GM08714 (cell line): Measurements from ENCODE around the gene NUMA1.

Source experiments
- H3K4me3 ChIP-seq: fragments of 200-500 bp; sonication (Bioruptor generic); 2 replicates; pipeline ENCODE4 v1.5.1; 2014; ENCODE audit warnings: mild to moderate bottlenecking, low read length, inconsistent platforms
- ZNF274 ChIP-seq: IDR thresholded peaks from 2 replicates; pipeline ENCODE4 v1.6.1; 2012; ENCODE audit warnings: mild to moderate bottlenecking, low read depth, low read length

Gene NUMA1

GRCh38 chr11:71999362-71999761, 81.0 kb downstream of the NUMA1 start:
- H3K4me3 ChIP-seq, result no peak overlapping the region
- TF ChIP-seq ZNF274, result no peak

DNA sequence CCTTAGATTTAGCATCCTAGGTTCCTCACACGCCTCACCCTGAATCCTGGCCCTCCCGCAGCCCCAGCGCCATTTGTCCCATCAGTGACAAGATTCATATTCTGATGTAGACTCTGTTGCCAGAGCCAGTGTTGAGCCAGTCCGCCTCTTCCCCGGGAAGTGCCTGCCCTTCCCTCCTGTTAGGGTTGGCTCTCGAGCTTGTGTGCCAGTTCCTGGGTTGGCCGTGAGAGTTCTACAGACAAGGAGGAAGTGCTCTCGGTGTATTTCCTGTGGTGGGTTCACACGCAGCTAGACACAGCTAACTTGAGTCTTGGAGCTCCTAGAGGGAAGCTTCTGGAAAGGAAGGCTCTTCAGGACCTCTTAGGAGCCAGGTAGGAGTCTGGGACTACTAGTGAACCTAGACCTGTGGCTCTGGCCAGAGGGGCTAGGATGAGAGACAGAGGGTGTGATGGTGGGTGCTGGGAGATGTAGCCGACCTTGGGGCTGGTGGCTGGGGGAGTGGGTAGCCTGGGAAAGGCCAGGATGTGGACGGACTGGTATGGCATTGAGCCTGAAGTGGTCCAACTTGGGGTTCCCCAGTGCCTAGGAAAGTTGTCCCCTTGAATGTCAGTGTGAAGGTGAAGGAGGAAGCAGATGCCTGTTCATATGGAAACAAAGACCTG, 81.6 kb downstream of the NUMA1 start, which contains the start of gene IL18BP:
TSS of gene IL18BP (plus strand) at position 261 of the 662 bp plus-strand sequence. CDS start 1,076 bp downstream, outside the sequence.
- H3K4me3 ChIP-seq, result no peak within 1 kb of the TSS
- no peak for TF ChIP-seq ZNF274

- TF ChIP-seq ZNF274, result no peak
- no peak overlapping the region for H3K4me3 ChIP-seq
Measured at GRCh38 chr11:71998061-71998460, 82.3 kb downstream of the NUMA1 start.

DNA sequence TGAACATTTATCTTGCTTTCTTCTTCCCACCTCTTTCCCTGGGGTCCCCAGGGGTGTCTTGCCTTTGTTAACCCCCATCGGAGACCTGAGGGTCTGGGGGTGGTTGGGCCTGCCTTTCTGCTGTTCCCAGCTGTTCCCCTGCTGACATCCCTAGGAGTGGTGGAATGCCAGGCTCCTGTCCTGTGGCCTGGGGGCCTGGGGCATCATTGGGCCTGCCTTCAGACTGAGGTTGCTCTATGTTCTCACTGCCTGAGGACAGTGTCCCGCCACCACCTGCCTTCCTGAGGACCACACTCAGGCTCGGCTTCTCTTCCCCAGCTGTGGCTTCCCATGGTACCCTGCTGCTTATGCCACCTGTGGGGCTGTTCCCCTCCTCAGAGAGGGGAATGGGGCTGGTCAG, 82.7 kb downstream of the NUMA1 start:
- no peak overlapping the region for H3K4me3 ChIP-seq
- no peak for TF ChIP-seq ZNF274

DNA sequence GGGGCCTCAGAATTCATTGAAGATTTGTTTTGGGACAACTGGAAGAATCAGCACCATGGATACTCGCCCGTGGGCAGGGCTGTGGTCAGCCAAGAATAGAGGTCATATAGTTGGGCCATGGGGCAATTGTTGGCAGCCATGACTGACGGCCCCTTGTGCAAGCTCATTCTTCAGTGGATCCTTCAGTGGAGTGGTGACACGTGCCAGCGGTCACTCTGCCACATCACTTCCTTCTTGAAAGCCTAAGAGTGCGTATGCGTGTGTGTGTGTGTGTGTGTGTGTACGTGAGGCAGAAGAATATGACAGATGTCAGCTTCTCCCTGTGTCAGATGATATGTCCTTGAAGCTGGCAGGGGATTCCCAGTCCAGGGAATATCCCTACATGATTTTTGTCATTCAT, 83.4 kb downstream of the NUMA1 start:
- H3K4me3 ChIP-seq, result no peak overlapping the region
- TF ChIP-seq ZNF274, result no peak

DNA sequence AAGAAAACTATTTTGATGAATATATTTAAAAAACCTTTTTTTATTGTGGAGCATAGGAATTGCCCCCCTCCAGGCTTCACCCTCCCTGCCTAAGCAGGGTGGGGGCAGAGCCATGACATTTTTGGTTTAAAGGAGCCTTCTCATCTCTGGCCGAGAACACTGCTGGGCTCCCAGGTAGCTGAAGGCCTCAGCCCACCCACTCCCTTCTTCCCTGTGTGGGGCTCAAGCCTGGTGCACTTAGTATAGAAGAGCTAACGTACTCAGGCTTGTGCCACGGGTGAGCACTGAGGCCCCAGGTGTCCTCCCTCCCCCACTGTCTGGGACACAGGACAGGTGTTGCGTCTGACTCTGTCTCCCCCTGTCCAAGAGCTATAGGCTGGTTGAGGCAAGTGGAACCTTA, 83.8 kb downstream of the NUMA1 start:
- H3K4me3 ChIP-seq, result no peak overlapping the region
- no peak for TF ChIP-seq ZNF274

- no peak overlapping the region for H3K4me3 ChIP-seq
- no peak for TF ChIP-seq ZNF274
Measured at GRCh38 chr11:71995726-71996291, 84.5 kb downstream of the NUMA1 start.

DNA sequence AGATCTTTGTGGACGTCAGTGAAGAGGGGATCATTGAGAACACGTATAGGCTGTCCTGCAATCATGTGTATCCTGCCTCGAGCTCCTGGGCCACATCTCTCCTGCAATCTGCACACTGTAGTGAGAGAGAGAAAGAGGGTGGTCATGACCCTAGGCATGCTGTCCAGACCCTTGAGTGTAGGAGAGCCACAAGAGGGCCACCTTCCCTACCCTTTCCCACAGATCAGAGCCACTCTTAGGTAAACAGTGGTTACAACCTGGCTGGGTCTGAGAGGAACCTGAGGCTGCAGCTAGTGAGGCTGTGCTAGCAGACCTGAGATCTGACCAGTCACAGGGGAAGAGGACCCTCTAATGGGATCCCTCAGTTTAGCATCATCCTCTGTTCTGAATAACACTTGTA, 85.6 kb downstream of the NUMA1 start:
- no peak for TF ChIP-seq ZNF274
- no peak overlapping the region for H3K4me3 ChIP-seq

DNA sequence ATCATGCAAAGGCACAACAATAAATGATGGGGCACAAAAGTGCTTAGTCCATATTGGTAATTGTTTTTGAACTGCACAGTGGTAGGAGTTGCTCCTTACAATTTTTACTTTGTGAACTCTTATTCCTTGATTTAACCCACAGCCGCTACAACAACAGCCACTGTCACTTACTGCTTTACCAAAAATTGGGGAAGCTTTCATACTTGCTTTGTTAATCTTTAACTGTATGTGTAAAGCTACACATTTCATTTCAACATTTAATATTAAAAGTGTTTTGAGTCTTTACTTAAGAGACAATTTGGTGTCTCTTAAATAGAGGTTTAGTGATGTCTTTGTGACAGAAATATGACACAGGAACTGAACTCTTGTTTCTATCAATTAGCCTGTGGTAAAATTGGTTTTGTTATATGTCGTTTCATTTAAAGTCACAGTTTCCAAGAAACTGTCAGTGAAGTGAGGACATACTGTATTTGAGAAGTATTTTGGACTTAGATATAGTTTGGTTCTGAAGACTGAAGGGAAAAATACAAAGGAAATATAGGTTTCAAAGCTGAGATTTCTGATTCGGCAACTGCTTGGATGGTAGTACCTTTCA, 88.1 kb downstream of the NUMA1 start:
- TF ChIP-seq ZNF274, result no peak
- no peak overlapping the region; the same call in 1 of the 2 replicates for H3K4me3 ChIP-seq

- TF ChIP-seq ZNF274, result no peak
Measured at GRCh38 chr11:71991494-71991893, 88.8 kb downstream of the NUMA1 start.

DNA sequence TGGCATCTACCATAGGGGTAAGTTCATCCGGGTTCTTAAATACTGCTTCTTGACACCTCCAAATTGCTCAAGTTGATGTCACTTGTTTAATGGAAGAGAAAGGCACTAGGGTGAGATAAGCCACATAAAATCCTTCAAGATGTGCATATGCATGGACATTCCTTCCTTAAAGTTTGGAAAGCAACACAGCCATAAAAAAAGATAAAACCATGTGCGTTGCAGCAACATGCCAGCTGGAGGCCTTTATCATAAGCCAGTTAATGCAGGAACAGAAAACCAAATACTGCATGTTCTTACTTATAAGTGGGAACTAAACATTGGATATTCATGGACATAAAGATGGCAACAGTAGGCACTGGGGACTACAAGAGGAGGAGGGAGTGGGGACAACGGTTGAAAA, 89.6 kb downstream of the NUMA1 start:
- TF ChIP-seq ZNF274, result no peak

More at GRCh38 chr11:71991494-71991893, 88.8 kb downstream of the NUMA1 start:
- H3K4me3 ChIP-seq, result no peak overlapping the region; the same call in 1 of the 2 replicates

DNA sequence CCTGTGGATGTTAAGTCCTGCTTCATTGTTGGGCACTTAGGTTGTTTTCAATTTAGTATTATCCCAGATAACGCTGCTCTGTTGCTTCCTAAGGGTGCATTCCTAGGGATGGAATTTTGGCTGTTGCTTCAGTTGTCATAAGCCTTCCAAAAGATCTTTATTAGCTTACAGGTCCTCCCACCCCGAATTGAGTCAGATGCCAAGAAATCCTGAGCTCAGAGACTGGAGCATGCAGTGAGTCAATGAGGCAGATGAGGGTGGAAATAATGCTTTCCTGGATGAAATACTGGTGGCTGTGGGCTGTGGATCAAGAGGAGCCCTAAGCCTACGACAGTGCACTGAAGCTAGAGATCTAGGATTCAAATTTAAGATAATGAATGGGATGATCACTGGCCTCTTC, 92.3 kb downstream of the NUMA1 start:
- TF ChIP-seq ZNF274, result no peak
- no peak overlapping the region for H3K4me3 ChIP-seq

More for the DNA sequence above, 89.6 kb downstream of the NUMA1 start:
- no peak overlapping the region for H3K4me3 ChIP-seq

- no peak for TF ChIP-seq ZNF274
- no peak overlapping the region for H3K4me3 ChIP-seq
Measured at GRCh38 chr11:71987521-71987920, 92.8 kb downstream of the NUMA1 start.

DNA sequence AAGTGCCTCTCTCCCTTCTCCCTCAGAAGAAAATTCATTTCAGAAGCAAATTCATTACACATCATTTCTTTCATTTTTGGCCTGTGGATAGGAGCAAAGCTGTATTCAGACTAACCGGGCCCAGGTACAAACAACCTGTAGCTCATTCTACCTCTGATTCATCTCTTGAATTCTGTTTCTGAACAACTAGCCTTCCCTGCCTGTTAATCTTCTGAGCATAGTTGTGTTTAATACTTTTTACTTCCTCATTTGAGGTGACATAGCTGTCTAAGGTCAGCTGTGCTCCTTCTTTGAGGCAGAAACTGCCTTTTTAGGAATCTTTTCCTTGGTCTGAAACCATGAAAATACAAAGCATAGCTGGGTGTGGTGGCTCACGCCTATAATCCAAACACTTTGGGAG, 94.2 kb downstream of the NUMA1 start:
- no peak for TF ChIP-seq ZNF274
- H3K4me3 ChIP-seq, result no peak overlapping the region

GRCh38 chr11:71979602-71980001, 100.7 kb downstream of the NUMA1 start:
- no peak for TF ChIP-seq ZNF274
- H3K4me3 ChIP-seq, result no peak overlapping the region

- TF ChIP-seq ZNF274, result no peak
- no peak overlapping the region for H3K4me3 ChIP-seq
Measured at GRCh38 chr11:71979094-71979493, 101.2 kb downstream of the NUMA1 start.
